HEK293 (cell line): ENCODE data around the gene KCNB1.

ENCODE experiments used
- CTCF ChIA-PET: fragments of 350-600 bp; formaldehyde crosslinking; extraction: SDS; loops from one replicate; lab custom pipeline; 2021; ENCODE audit warnings: antibody characterized with exemption; lab: Yijun Ruan, JAX
- POLR2A ChIA-PET: fragments of 300-600 bp; formaldehyde crosslinking; extraction: SDS; loops from one replicate; lab custom pipeline; 2020; ENCODE audit warnings: antibody characterized with exemption, inconsistent platforms; lab: Yijun Ruan, JAX
- H3K27ac ChIP-seq: fragments of 200-500 bp; sonication (Bioruptor generic); 2 replicates; pipeline ENCODE4 v1.5.1; 2014; ENCODE audit warnings: low read depth, low read length, control low read depth, inconsistent platforms; ENCODE audit errors: extremely low read depth
- H3K36me3 ChIP-seq, 2 experiments: fragments of 200-500 bp in 1 of 2; sonication (Bioruptor generic) in 1 of 2; 1 replicate in 1 of 2; 2 replicates in 1 of 2; pipeline ENCODE4 v1.5.1; 2014 to 2017; ENCODE audit warnings: inconsistent platforms in 2 of 2, low read length in 2 of 2; ENCODE audit not compliant: control insufficient read depth in 2 of 2, insufficient read depth in 1 of 2
- H3K4me1 ChIP-seq: fragments of 200-500 bp; sonication (Bioruptor generic); 2 replicates; pipeline ENCODE4 v1.5.1; 2014; ENCODE audit warnings: mild to moderate bottlenecking, low read length, inconsistent platforms; ENCODE audit not compliant: control insufficient read depth, insufficient read depth
- H3K4me3 ChIP-seq: 2 replicates; pipeline ENCODE4 v1.5.1; 2011; ENCODE audit warnings: low read depth, mild to moderate bottlenecking, control low read depth, low read length, moderate library complexity
- H3K9me3 ChIP-seq: fragments of 200-500 bp; sonication (Bioruptor generic); 2 replicates; pipeline ENCODE4 v1.5.1; 2014; ENCODE audit warnings: low read depth, low read length, inconsistent platforms; ENCODE audit not compliant: control insufficient read depth, insufficient read depth
- MEIS1 ChIP-seq: sonication (generic); formaldehyde crosslinking; IDR thresholded peaks from 2 replicates; pipeline ENCODE4 v1.8.1; 2022; ENCODE audit warnings: missing genetic modification reagents, mild to moderate bottlenecking, borderline replicate concordance
- SP2 ChIP-seq: fragments of 450-650 bp; formaldehyde crosslinking; IDR thresholded peaks from 2 replicates; pipeline ENCODE4 v1.5.1; 2016; ENCODE audit warnings: missing biosample characterization, missing genetic modification characterization
- TRIM28 ChIP-seq: IDR thresholded peaks from 2 replicates; pipeline ENCODE4 v1.6.1; 2011; ENCODE audit warnings: low read length, control low read depth, borderline replicate concordance
- ZBTB1 ChIP-seq: fragments of 450-650 bp; formaldehyde crosslinking; IDR thresholded peaks from 2 replicates; pipeline ENCODE4 v1.5.1; 2016; ENCODE audit warnings: missing biosample characterization, missing genetic modification characterization
- ZBTB17 ChIP-seq: fragments of 450-650 bp; formaldehyde crosslinking; IDR thresholded peaks from 2 replicates; pipeline ENCODE4 v1.5.1; 2016; ENCODE audit warnings: missing biosample characterization, missing genetic modification characterization
- ZFP41 ChIP-seq: fragments of 450-650 bp; formaldehyde crosslinking; IDR thresholded peaks from 2 replicates; pipeline ENCODE4 v1.5.1; 2016; ENCODE audit warnings: missing biosample characterization, missing genetic modification characterization, borderline replicate concordance
- ZNF10 ChIP-seq: fragments of 450-650 bp; formaldehyde crosslinking; IDR thresholded peaks from 2 replicates; pipeline ENCODE4 v1.5.1; 2017; ENCODE audit warnings: missing biosample characterization, missing genetic modification characterization
- ZNF114 ChIP-seq: fragments of 450-650 bp; formaldehyde crosslinking; IDR thresholded peaks from 2 replicates; pipeline ENCODE4 v1.5.0; 2017; ENCODE audit warnings: missing biosample characterization, missing genetic modification characterization
- ZNF133 ChIP-seq: fragments of 450-650 bp; formaldehyde crosslinking; IDR thresholded peaks from 2 replicates; pipeline ENCODE4 v1.5.1; 2016; ENCODE audit warnings: missing biosample characterization, missing genetic modification characterization
- ZNF214 ChIP-seq: fragments of 450-650 bp; formaldehyde crosslinking; IDR thresholded peaks from 2 replicates; pipeline ENCODE4 v1.5.1; 2017; ENCODE audit warnings: missing biosample characterization, mild to moderate bottlenecking, missing genetic modification characterization, borderline replicate concordance
- ZNF239 ChIP-seq: fragments of 450-650 bp; formaldehyde crosslinking; IDR thresholded peaks from 2 replicates; pipeline ENCODE4 v1.5.1; 2016; ENCODE audit warnings: missing biosample characterization, missing genetic modification characterization
- ZNF366 ChIP-seq: fragments of 450-650 bp; formaldehyde crosslinking; conservative IDR thresholded peaks from 2 replicates; pipeline ENCODE4 v1.5.1; 2016; ENCODE audit warnings: missing biosample characterization, missing genetic modification characterization
- ZNF501 ChIP-seq: fragments of 450-650 bp; formaldehyde crosslinking; IDR thresholded peaks from 2 replicates; pipeline ENCODE4 v1.5.1; 2016; ENCODE audit warnings: missing biosample characterization, missing genetic modification characterization
- ZNF623 ChIP-seq: fragments of 450-650 bp; formaldehyde crosslinking; IDR thresholded peaks from 2 replicates; pipeline ENCODE4 v1.5.1; 2016; ENCODE audit warnings: missing biosample characterization, missing genetic modification characterization
- ZNF664 ChIP-seq: fragments of 450-650 bp; formaldehyde crosslinking; IDR thresholded peaks from 2 replicates; pipeline ENCODE4 v1.5.1; 2016; ENCODE audit warnings: missing biosample characterization, missing genetic modification characterization
- ZNF785 ChIP-seq: fragments of 450-650 bp; formaldehyde crosslinking; IDR thresholded peaks from 2 replicates; pipeline ENCODE4 v1.5.1; 2016; ENCODE audit warnings: missing biosample characterization, missing genetic modification characterization
- ZXDB ChIP-seq: fragments of 450-650 bp; formaldehyde crosslinking; IDR thresholded peaks from 2 replicates; pipeline ENCODE4 v1.5.1; 2016; ENCODE audit warnings: missing biosample characterization, missing genetic modification characterization
- TF ChIP-seq, protein P1 (sequence below): fragments of 450-650 bp; formaldehyde crosslinking; IDR thresholded peaks from 2 replicates; pipeline ENCODE4 v1.5.1; 2017; ENCODE audit warnings: missing biosample characterization, missing genetic modification characterization
- TF ChIP-seq, protein P2 (sequence below): fragments of 450-650 bp; formaldehyde crosslinking; IDR thresholded peaks from 2 replicates; pipeline ENCODE4 v1.5.1; 2016; ENCODE audit warnings: missing biosample characterization, missing genetic modification characterization
- TF ChIP-seq, protein P3 (sequence below): fragments of 450-650 bp; formaldehyde crosslinking; IDR thresholded peaks from 2 replicates; pipeline ENCODE4; 2016; ENCODE audit warnings: missing biosample characterization, missing genetic modification characterization

Gene KCNB1

DNA sequence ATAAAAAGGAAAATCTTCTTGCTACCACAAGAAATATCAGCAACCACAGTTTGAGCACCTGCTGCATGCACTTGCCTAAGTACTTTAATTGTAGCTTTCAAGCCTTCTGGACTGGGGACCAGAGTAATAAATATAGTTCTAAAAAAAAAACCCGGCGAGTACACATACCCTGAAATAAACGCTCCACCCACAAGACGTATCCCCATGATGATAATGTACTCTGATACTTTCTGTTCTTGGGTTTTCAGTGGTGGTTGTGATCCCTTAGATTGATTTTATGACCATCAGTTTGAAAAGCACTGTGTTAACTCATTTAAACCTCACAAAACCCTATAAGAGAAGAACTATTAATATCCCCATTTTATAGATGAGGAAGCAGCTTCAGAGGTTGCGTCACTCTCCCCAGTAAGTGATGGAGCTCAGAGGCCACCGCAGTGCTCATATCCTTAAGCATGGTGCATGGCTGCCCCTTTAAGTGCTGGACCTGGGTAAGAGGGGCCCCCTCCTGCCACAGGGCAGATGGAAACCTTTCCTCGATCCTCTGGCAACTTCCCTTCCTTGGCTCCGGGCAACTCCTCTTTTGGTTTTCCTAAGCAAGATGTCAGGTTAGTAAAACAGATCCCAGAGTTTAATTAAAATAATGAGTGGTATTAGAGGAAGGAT is 67.3 kb downstream of the KCNB1 start (continued):
- TF ChIP-seq, protein P1, sequence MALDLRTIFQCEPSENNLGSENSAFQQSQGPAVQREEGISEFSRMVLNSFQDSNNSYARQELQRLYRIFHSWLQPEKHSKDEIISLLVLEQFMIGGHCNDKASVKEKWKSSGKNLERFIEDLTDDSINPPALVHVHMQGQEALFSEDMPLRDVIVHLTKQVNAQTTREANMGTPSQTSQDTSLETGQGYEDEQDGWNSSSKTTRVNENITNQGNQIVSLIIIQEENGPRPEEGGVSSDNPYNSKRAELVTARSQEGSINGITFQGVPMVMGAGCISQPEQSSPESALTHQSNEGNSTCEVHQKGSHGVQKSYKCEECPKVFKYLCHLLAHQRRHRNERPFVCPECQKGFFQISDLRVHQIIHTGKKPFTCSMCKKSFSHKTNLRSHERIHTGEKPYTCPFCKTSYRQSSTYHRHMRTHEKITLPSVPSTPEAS (tag by site-specific recombination): no peak
- TF ChIP-seq ZBTB1 (no peak), TRIM28 (no peak), ZNF10 (no peak), ZNF114 (no peak), ZNF501 (tag by site-specific recombination) (no peak)
- TF ChIP-seq, all 188 proteins: peak for 0

DNA sequence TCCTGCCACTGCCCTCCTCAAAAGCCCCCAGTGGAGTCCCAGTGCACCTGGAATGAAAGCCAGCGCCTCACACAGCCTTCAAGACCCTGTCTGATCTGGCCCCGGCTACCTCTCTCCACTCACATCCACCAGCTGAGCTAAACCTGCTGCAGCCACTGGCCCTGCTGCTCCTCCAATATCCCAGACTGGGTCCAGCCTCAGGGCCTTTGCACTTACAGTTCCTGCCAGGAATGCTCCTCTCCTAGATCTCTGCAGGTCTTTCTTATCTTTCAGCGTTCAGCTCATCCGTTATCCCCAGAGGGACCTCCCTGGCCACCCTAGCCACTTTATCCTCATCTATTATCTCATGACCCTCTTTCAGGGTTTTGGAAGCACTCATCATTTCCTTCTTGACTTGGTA is 68.8 kb downstream of the KCNB1 start:
- no peaks in the 10 kb centered on the region for H3K9me3 ChIP-seq
- H3K36me3 ChIP-seq: no peaks in the 10 kb centered on the region
- H3K27ac ChIP-seq: no peak overlapping the region
- TF ChIP-seq ZNF664 (no peak), ZNF785 (tag by site-specific recombination) (no peak), ZNF239 (tag by site-specific recombination) (no peak), ZNF623 (tag by site-specific recombination) (peak; percentile 92), MEIS1 (CRISPR knock-in tag) (no peak), SP2 (tag by site-specific recombination) (no peak), ZFP41 (no peak)
- H3K4me1 ChIP-seq: no peaks in the 10 kb centered on the region
- no peak overlapping the region for H3K4me3 ChIP-seq
- ChIA-PET CTCF (no interaction called here), POLR2A (no interaction called here)

- no peaks in the 10 kb centered on the region for H3K9me3 ChIP-seq
- ChIA-PET CTCF (no interaction called here), POLR2A (no interaction called here)
- no peak overlapping the region for H3K27ac ChIP-seq
- no peaks in the 10 kb centered on the region for H3K36me3 ChIP-seq
- TF ChIP-seq ZXDB (tag by site-specific recombination) (no peak), ZNF214 (tag by site-specific recombination) (no peak)
- TF ChIP-seq, protein P2, sequence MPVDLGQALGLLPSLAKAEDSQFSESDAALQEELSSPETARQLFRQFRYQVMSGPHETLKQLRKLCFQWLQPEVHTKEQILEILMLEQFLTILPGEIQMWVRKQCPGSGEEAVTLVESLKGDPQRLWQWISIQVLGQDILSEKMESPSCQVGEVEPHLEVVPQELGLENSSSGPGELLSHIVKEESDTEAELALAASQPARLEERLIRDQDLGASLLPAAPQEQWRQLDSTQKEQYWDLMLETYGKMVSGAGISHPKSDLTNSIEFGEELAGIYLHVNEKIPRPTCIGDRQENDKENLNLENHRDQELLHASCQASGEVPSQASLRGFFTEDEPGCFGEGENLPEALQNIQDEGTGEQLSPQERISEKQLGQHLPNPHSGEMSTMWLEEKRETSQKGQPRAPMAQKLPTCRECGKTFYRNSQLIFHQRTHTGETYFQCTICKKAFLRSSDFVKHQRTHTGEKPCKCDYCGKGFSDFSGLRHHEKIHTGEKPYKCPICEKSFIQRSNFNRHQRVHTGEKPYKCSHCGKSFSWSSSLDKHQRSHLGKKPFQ (tag by site-specific recombination): no peak
- TF ChIP-seq, protein P3, sequence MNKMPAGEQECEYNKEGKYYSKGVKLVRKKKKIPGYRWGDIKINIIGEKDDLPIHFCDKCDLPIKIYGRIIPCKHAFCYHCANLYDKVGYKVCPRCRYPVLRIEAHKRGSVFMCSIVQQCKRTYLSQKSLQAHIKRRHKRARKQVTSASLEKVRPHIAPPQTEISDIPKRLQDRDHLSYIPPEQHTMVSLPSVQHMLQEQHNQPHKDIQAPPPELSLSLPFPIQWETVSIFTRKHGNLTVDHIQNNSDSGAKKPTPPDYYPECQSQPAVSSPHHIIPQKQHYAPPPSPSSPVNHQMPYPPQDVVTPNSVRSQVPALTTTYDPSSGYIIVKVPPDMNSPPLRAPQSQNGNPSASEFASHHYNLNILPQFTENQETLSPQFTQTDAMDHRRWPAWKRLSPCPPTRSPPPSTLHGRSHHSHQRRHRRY (tag by site-specific recombination): no peak
- H3K4me1 ChIP-seq: no peaks in the 10 kb centered on the region
- no peak overlapping the region for H3K4me3 ChIP-seq
Measured at GRCh38 chr20:49412953-49413352, 69.5 kb downstream of the KCNB1 start.

- no peak overlapping the region for H3K4me3 ChIP-seq
- H3K36me3 ChIP-seq: no peaks in the 10 kb centered on the region
- TF ChIP-seq ZBTB17 (peak; percentile 95), ZNF366 (peak; percentile 76), ZNF133 (tag by site-specific recombination) (no peak)
- TF ChIP-seq, all 188 proteins: peak for 2
- Histone ChIP-seq H3K4me1 (no peaks in the 10 kb centered on the region), H3K27ac (no peak overlapping the region), H3K9me3 (no peaks in the 10 kb centered on the region)
- CTCF ChIA-PET: interaction anchor here (0.9 kb wide), 1 partner anchor 79 kb away, joined by 4 read pairs; no protein-coding TSS in a partner anchor
- POLR2A ChIA-PET: no interaction called here
Measured at GRCh38 chr20:49412254-49412653, 70.2 kb downstream of the KCNB1 start.
